Suprapubic skin (tissue), 4 donors: ENCODE measurements around the gene COX6B2. TPM values are rescaled to one million over a fixed set of nuclear protein-coding genes. Genes with fewer than 3 reads are reported as not detected.

ENCODE experiments used
- DNase-seq, 2 donors: peaks; one replicate each; pipeline ENCODE4 v3.0.0-alpha.2; 2019; ENCODE audit warnings: low spot score in 2 of 2
- H3K27ac ChIP-seq: fragments of 200-600 bp; sonication (generic); one replicate; pipeline ENCODE4 v1.5.1; 2019
- H3K27me3 ChIP-seq: fragments of 200-600 bp; sonication (generic); one replicate; pipeline ENCODE4 v1.5.1; 2019
- H3K36me3 ChIP-seq: fragments of 200-600 bp; sonication (generic); one replicate; pipeline ENCODE4 v1.5.1; 2019
- H3K4me1 ChIP-seq: fragments of 200-600 bp; sonication (generic); one replicate; pipeline ENCODE4 v1.5.1; 2019
- H3K4me3 ChIP-seq: fragments of 200-600 bp; sonication (generic); one replicate; pipeline ENCODE4 v1.5.1; 2019; ENCODE audit warnings: mild to moderate bottlenecking
- H3K9me3 ChIP-seq: fragments of 200-600 bp; sonication (generic); one replicate; pipeline ENCODE4 v1.5.1; 2019
- EP300 ChIP-seq: sonication (generic); formaldehyde crosslinking; IDR thresholded peaks from one replicate; pipeline ENCODE4 v1.6.1; 2017; ENCODE audit warnings: antibody characterized with exemption
- POLR2A ChIP-seq, 2 donors: fragments of 450-650 bp; IDR thresholded peaks; one replicate each; pipeline ENCODE4 v1.6.1; 2017; ENCODE audit warnings: antibody characterized with exemption in 2 of 2, mild to moderate bottlenecking in 2 of 2, moderate library complexity in 2 of 2
- POLR2AphosphoS5 ChIP-seq, 3 donors: sonication (generic); formaldehyde crosslinking; IDR thresholded peaks; one replicate each; pipeline ENCODE4 v1.6.1; 2017; ENCODE audit warnings: antibody characterized with exemption in 3 of 3
- WGBS: methylation state at CpG from one replicate; pipeline ENCODE4 v1.1.5; 2018; 5-methylcytosine and 5-hydroxymethylcytosine counted together
- total RNA-seq, 4 donors: library from RNA; depleted of rRNA; stranded (reverse); fragments of >200 nt; gene quantifications; one replicate each; pipeline ENCODE4 v1.1.0, GENCODE V29; 2016
- TF ChIP-seq, protein P1 (sequence below), 2 donors: fragments of 200-600 bp in 1 of 2; fragments of 450-650 bp in 1 of 2; sonication (generic) in 1 of 2; IDR thresholded peaks; one replicate each; pipeline ENCODE4 v1.5.1; 2016 to 2019; ENCODE audit warnings: antibody characterized with exemption in 2 of 2, mild to moderate bottlenecking in 1 of 2, moderate library complexity in 1 of 2

Gene COX6B2
- total RNA-seq, 4 donors from 2014 or later, result 0.47 to 1.9 (median 1.3) TPM

DNA sequence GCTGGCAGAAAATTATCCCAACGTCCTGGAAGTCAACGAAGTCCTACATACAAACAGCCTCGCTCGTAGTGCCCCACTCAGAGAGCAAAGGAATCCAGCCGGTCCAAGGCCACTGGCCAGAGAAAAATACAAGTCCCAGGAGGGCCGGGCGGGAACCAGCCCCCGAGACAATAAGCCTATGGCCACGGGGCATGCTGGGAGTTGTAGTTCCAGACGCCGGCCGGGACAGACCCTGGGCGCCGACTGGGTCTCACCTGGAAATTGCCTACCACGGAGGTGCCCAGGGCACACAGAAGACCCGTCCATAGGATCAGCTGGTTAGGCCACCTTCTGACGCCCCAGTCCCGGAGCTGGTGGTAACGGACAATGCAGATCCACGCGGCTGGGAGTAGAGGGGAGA, 34.7 kb downstream of the COX6B2 start:
- Histone ChIP-seq H3K27ac (no peak overlapping the region), H3K27me3 (peaks cover 16% of the 10 kb centered on the region), H3K9me3 (no peaks in the 10 kb centered on the region), H3K4me3 (no peak overlapping the region), H3K36me3 (no peaks in the 10 kb centered on the region), H3K4me1 (no peaks in the 10 kb centered on the region)
- DNase-seq, result no peak
- WGBS, result 34% methylated on average over 18 of the region's 21 CpGs
- TF ChIP-seq, protein P1, sequence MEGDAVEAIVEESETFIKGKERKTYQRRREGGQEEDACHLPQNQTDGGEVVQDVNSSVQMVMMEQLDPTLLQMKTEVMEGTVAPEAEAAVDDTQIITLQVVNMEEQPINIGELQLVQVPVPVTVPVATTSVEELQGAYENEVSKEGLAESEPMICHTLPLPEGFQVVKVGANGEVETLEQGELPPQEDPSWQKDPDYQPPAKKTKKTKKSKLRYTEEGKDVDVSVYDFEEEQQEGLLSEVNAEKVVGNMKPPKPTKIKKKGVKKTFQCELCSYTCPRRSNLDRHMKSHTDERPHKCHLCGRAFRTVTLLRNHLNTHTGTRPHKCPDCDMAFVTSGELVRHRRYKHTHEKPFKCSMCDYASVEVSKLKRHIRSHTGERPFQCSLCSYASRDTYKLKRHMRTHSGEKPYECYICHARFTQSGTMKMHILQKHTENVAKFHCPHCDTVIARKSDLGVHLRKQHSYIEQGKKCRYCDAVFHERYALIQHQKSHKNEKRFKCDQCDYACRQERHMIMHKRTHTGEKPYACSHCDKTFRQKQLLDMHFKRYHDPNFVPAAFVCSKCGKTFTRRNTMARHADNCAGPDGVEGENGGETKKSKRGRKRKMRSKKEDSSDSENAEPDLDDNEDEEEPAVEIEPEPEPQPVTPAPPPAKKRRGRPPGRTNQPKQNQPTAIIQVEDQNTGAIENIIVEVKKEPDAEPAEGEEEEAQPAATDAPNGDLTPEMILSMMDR (IDR thresholded peaks at IDR 0.05), result no peak
- TF ChIP-seq POLR2AphosphoS5 (IDR thresholded peaks at IDR 0.05), result no peak
- TF ChIP-seq EP300, result no peak
- no peak for TF ChIP-seq POLR2A (IDR thresholded peaks at IDR 0.05)

DNA sequence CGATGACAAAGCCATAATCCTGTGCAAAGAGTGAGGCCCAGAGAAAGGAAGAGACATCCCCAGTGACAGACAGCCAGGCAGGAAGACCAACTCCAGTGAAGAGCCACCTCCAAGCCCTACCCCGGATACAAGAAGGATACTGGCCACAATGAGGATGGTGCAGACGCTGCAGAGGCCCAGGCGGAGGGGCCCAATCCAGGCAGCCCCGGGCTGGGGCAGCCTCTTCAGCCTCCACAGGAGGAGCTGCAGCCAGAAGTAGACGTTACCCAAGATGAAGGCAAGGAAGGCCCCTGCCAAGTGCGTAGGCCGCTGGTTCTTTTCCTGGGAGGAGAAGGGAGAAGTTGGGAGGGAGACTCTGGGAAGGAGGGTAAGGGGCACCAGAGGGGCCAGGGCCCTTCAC, 37.9 kb downstream of the COX6B2 start:
- no peaks in the 10 kb centered on the region for H3K36me3 ChIP-seq
- peaks cover 16% of the 10 kb centered on the region for H3K27me3 ChIP-seq
- H3K4me1 ChIP-seq, result no peaks in the 10 kb centered on the region
- 80% methylated on average over 8 of the region's 8 CpGs for WGBS
- no peak for DNase-seq
- no peak overlapping the region for H3K27ac ChIP-seq
- TF ChIP-seq POLR2A (IDR thresholded peaks at IDR 0.05) (no peak), POLR2AphosphoS5 (IDR thresholded peaks at IDR 0.05) (no peak), EP300 (no peak)
- TF ChIP-seq, protein P1 (IDR thresholded peaks at IDR 0.05), result no peak
- no peak overlapping the region for H3K4me3 ChIP-seq
- no peaks in the 10 kb centered on the region for H3K9me3 ChIP-seq

DNA sequence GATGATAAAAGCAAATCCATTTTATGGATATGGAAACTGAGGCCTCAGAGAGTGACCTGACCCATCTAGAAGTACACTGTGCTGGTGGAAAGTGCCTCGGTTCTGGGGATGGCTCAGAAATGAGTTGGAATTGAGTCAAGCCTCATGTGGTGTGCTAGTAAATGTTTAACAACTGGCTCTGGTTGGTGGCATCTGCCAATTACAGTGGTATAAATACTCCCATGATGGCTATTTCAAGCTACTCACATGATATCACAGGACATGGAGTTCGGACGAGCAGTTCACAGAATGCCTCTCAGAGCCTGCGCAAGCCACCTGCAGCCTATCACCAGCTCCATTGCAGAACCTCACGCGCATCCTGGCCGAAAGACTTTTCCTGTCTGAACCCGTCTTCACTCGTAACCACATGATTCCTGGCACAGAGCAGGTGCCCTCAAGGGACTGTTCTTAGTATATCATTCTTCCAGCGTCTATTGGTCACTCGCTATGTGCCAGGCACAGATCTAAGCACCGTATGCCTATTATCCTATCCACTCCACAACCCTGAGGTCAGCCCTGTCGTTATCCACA, 38.5 kb downstream of the COX6B2 start:
- Histone ChIP-seq H3K27me3 (peaks cover 12% of the 10 kb centered on the region), H3K4me1 (no peaks in the 10 kb centered on the region), H3K27ac (no peak overlapping the region), H3K9me3 (no peaks in the 10 kb centered on the region), H3K36me3 (no peaks in the 10 kb centered on the region), H3K4me3 (no peak overlapping the region)
- 65% methylated on average over 13 of the region's 13 CpGs for WGBS
- no peak for TF ChIP-seq EP300
- no peak for TF ChIP-seq POLR2AphosphoS5 (IDR thresholded peaks at IDR 0.05)
- DNase-seq, result no peak

DNA sequence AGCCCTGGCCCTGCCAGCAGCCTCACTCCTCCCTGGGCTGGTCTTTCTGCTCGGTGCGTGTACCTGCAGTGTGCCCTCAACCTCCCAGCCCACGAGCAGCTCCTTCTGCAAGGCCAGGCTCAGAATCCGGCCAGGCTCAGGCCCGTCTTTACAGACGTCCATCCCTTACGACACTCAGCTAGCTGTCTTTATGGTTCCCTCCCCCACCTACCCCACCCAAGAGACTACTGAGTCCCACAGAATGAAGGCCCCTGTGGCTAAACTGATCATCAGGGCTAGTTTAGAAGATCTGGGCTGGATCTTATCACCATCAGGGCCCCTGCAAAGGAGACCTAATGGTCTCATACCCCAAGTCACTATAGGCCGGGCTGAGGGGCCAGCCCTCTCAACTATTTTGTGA, 40.1 kb downstream of the COX6B2 start:
- Histone ChIP-seq H3K36me3 (no peaks in the 10 kb centered on the region), H3K4me1 (no peaks in the 10 kb centered on the region), H3K27ac (no peak overlapping the region), H3K4me3 (no peak overlapping the region), H3K9me3 (no peaks in the 10 kb centered on the region), H3K27me3 (no peaks in the 10 kb centered on the region)
- TF ChIP-seq POLR2A (IDR thresholded peaks at IDR 0.05) (no peak), POLR2AphosphoS5 (IDR thresholded peaks at IDR 0.05) (no peak), EP300 (no peak)
- TF ChIP-seq, protein P1 (IDR thresholded peaks at IDR 0.05), result no peak
- no peak for DNase-seq
- 88% methylated on average over 5 of the region's 8 CpGs for WGBS

GRCh38 chr19:55312621-55313512, 41.7 kb downstream of the COX6B2 start:
- no peak overlapping the region for H3K27ac ChIP-seq
- no peaks in the 10 kb centered on the region for H3K36me3 ChIP-seq
- 90% methylated on average over 42 of the region's 47 CpGs for WGBS
- DNase-seq, result no peak
- no peak for TF ChIP-seq POLR2AphosphoS5 (IDR thresholded peaks at IDR 0.05)
- TF ChIP-seq, protein P1 (IDR thresholded peaks at IDR 0.05), result no peak
- TF ChIP-seq EP300, result no peak
- TF ChIP-seq POLR2A (IDR thresholded peaks at IDR 0.05), result no peak
- no peaks in the 10 kb centered on the region for H3K4me1 ChIP-seq
- no peaks in the 10 kb centered on the region for H3K27me3 ChIP-seq
- no peaks in the 10 kb centered on the region for H3K9me3 ChIP-seq
- H3K4me3 ChIP-seq, result no peak overlapping the region
